Esophagus muscularis mucosa (tissue), 4 donors: ENCODE data around the gene PPP1R3D. TPM values are rescaled to one million over a fixed set of nuclear protein-coding genes. Genes with fewer than 3 reads are reported as not detected.

Experiments
- DNase-seq: peaks from one replicate; pipeline ENCODE4 v3.0.0-alpha.2; 2017; ENCODE audit errors: extremely low spot score
- H3K27ac ChIP-seq, 4 donors: fragments of 200-600 bp; sonication (generic); replicated peaks in 1 of 4; 1 replicate in 3 of 4; 2 replicates in 1 of 4; pipeline ENCODE4 v1.5.1; 2016 to 2019; ENCODE audit warnings: mild to moderate bottlenecking in 1 of 4
- H3K27me3 ChIP-seq, 4 donors: fragments of 200-600 bp; sonication (generic); one replicate each; pipeline versions ENCODE4 v1.5.1 to v1.6.0; 2016 to 2019
- H3K36me3 ChIP-seq, 4 donors: fragments of 200-600 bp; sonication (generic); one replicate each; pipeline ENCODE4 v1.5.1; 2016 to 2019
- H3K4me1 ChIP-seq, 4 donors: fragments of 200-600 bp; sonication (generic); one replicate each; pipeline ENCODE4 v1.5.1; 2016 to 2019
- H3K4me3 ChIP-seq, 4 donors: fragments of 200-600 bp; sonication (generic); 1 replicate in 2 of 4; 2 replicates in 2 of 4; pipeline ENCODE4 v1.5.1; 2016 to 2019; ENCODE audit warnings: mild to moderate bottlenecking in 4 of 4, moderate library complexity in 1 of 4
- H3K9me3 ChIP-seq, 4 donors: fragments of 200-600 bp; sonication (generic); 1 replicate in 3 of 4; 2 replicates in 1 of 4; pipeline ENCODE4 v1.5.1; 2016 to 2019
- EP300 ChIP-seq: sonication (generic); formaldehyde crosslinking; IDR thresholded peaks from one replicate; pipeline ENCODE4 v1.6.1; 2017; ENCODE audit warnings: antibody characterized with exemption
- POLR2A ChIP-seq: fragments of 450-650 bp; IDR thresholded peaks from one replicate; pipeline ENCODE4 v1.6.1; 2017; ENCODE audit warnings: antibody characterized with exemption, moderate library complexity, mild to moderate bottlenecking, low read depth
- POLR2AphosphoS5 ChIP-seq, 2 donors: sonication (generic); formaldehyde crosslinking; IDR thresholded peaks; one replicate each; pipeline ENCODE4 v1.6.1; 2017; ENCODE audit warnings: antibody characterized with exemption in 2 of 2
- WGBS: methylation state at CpG from one replicate; pipeline ENCODE4 v1.1.5; 2018; 5-methylcytosine and 5-hydroxymethylcytosine counted together
- intact Hi-C: fragments of 100-400 bp; cut with DNase I; formaldehyde crosslinking; loops from one replicate; pipeline ENCODE4 v1.15.1; 2023
- total RNA-seq, 4 donors: library from RNA; depleted of rRNA; stranded (reverse); fragments of >200 nt; gene quantifications; one replicate each; pipeline versions ENCODE4 v1.1.0 to v1.2.1, GENCODE V29; 2016
- TF ChIP-seq, protein P1 (sequence below), 3 experiments: fragments of 200-600 bp in 2 of 3; fragments of 450-650 bp in 1 of 3; sonication (generic) in 2 of 3; IDR thresholded peaks; one replicate each; pipeline ENCODE4 v1.5.1; 2017 to 2019; ENCODE audit warnings: antibody characterized with exemption in 3 of 3, mild to moderate bottlenecking in 2 of 3, moderate library complexity in 1 of 3

PPP1R3D gene
- total RNA-seq, 4 donors from 2014 or later = 7.9 to 18.1 (median 11.4) TPM

DNA sequence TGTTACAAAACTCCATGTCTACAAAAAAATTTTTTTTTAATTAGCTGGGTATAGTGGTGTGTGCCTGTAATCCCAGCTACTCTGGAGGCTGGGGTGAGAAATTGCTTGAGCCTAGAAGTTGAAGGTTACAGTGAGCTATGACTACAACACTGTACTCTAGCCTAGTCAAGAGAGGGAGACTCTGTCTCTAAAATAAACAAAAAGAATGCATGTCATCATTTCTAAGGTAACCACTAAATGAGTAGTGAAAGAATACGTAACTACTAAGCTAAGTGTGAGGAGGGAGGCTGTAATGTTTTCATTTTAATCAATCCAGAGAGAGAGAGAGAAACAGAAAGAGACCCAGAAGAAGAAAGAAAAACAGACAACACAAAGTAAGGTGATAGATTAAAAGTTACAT is 16.6 kb downstream of the PPP1R3D start:
- intact Hi-C loops = no loop called here
- TF ChIP-seq POLR2A (no peak), EP300 (no peak), POLR2AphosphoS5 (IDR thresholded peaks at IDR 0.05) (no peak)
- TF ChIP-seq, protein P1, sequence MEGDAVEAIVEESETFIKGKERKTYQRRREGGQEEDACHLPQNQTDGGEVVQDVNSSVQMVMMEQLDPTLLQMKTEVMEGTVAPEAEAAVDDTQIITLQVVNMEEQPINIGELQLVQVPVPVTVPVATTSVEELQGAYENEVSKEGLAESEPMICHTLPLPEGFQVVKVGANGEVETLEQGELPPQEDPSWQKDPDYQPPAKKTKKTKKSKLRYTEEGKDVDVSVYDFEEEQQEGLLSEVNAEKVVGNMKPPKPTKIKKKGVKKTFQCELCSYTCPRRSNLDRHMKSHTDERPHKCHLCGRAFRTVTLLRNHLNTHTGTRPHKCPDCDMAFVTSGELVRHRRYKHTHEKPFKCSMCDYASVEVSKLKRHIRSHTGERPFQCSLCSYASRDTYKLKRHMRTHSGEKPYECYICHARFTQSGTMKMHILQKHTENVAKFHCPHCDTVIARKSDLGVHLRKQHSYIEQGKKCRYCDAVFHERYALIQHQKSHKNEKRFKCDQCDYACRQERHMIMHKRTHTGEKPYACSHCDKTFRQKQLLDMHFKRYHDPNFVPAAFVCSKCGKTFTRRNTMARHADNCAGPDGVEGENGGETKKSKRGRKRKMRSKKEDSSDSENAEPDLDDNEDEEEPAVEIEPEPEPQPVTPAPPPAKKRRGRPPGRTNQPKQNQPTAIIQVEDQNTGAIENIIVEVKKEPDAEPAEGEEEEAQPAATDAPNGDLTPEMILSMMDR (IDR thresholded peaks at IDR 0.05) = no peak
- no peak overlapping the region for H3K4me3 ChIP-seq
- DNase-seq = no peak
- no peaks in the 10 kb centered on the region for H3K36me3 ChIP-seq
- H3K4me1 ChIP-seq = no peaks in the 10 kb centered on the region
- 96% methylated on average over 1 of the region's 1 CpG for WGBS
- H3K9me3 ChIP-seq = no peaks in the 10 kb centered on the region
- no peak overlapping the region for H3K27ac ChIP-seq
- no peaks in the 10 kb centered on the region for H3K27me3 ChIP-seq

DNA sequence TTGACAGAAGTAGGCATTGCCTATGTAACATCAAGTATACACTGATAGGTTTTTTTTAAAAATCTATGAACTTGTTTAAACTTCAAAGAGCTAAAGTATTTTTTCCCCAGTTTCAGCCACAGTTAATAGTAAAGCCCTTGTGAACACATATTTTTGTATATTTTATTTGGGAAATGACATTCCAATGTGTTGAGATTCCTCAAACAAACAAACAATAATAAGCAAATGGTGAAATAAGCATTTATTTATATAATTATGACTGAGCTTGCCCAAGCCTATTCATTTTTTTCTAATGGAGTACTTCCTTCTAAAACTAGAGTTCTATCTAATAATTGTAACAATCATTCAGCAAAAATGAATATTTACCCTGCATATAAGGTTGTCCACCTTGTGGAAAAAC is 19.2 kb downstream of the PPP1R3D start:
- no peak overlapping the region for H3K4me3 ChIP-seq
- DNase-seq = no peak
- no peak overlapping the region for H3K27ac ChIP-seq
- no peaks in the 10 kb centered on the region for H3K9me3 ChIP-seq
- H3K4me1 ChIP-seq = no peaks in the 10 kb centered on the region
- H3K36me3 ChIP-seq = no peaks in the 10 kb centered on the region
- intact Hi-C loops = no loop called here
- TF ChIP-seq POLR2AphosphoS5 (IDR thresholded peaks at IDR 0.05) = no peak
- TF ChIP-seq EP300 = no peak
- TF ChIP-seq POLR2A = no peak
- TF ChIP-seq, protein P1 (IDR thresholded peaks at IDR 0.05) = no peak
- no peaks in the 10 kb centered on the region for H3K27me3 ChIP-seq

DNA sequence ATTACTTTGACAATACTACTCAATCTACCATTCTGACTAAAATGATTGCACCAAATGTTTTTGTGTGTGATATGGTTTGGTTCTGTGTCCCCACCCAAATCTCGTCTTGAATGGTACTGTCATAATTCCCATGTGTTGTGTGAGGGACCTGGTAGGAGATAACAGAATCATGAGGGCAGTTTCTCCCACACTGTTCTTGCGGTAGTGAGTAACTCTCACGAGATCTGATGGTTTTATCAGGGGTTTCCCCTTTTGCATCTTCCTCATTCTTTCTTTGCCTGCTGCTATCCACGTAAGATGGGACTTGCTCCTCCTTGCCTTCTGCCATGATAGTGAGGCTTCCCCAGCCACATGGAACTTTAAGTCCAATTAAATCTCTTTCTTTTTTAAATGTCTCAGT is 27.5 kb downstream of the PPP1R3D start:
- no peak for DNase-seq
- TF ChIP-seq EP300 (no peak), POLR2AphosphoS5 (IDR thresholded peaks at IDR 0.05) (no peak), POLR2A (no peak)
- TF ChIP-seq, protein P1 (IDR thresholded peaks at IDR 0.05) = no peak
- WGBS = 76% methylated on average over 4 of the region's 4 CpGs
- no peaks in the 10 kb centered on the region for H3K4me1 ChIP-seq
- H3K4me3 ChIP-seq = no peak overlapping the region
- H3K36me3 ChIP-seq = no peaks in the 10 kb centered on the region
- H3K27ac ChIP-seq = no peak overlapping the region
- H3K27me3 ChIP-seq = peaks cover 0 to 4% (median 0%) of the 10 kb centered on the region in 4 donors
- intact Hi-C loops = no loop called here
- no peaks in the 10 kb centered on the region for H3K9me3 ChIP-seq

DNA sequence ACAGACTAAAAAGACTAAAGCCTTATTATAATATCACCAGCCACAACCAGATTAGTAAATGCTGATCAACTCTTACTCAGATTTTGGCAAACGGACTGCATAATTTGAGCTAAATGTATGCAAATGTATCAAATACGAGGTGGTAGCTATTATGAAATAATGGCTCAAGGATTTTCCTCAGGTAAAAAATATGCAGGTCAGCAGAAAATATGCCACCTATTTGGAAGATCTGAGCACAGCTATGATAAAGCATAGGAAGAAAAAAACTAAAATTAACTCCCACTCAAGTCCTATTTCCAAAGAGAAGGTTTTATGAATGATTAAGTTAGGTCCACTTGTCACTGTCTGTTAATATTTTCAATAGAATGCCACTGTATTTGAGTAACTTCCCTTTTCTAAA is 29.1 kb downstream of the PPP1R3D start:
- intact Hi-C loops = no loop called here
- no peaks in the 10 kb centered on the region for H3K4me1 ChIP-seq
- WGBS = 91% methylated on average over 2 of the region's 2 CpGs
- no peak overlapping the region for H3K4me3 ChIP-seq
- no peak for DNase-seq
- H3K9me3 ChIP-seq = no peaks in the 10 kb centered on the region
- no peaks in the 10 kb centered on the region for H3K36me3 ChIP-seq
- peaks cover 0 to 4% (median 0%) of the 10 kb centered on the region in 4 donors for H3K27me3 ChIP-seq
- TF ChIP-seq POLR2AphosphoS5 (IDR thresholded peaks at IDR 0.05) = no peak
- TF ChIP-seq, protein P1 (IDR thresholded peaks at IDR 0.05) = no peak
- TF ChIP-seq POLR2A = no peak
- TF ChIP-seq EP300 = no peak
- H3K27ac ChIP-seq = no peak overlapping the region

DNA sequence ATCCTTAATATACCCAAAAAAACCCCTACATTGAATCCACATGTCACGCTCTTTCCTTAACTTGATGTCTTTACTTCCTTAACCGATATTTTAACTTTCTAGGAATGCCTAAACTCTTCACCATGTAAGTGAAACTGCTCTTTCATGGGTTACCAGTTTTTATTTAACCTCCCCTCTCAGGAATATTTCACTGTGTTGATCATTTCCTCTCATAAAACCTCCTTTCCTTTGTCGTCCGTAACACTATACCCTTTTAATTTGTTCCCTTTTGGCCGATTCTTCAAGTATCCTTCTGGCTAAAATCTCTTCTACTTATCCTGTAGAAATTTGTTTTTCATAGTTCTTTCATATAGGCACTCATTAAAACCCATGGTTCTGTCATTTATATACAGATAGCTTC is 31.2 kb downstream of the PPP1R3D start:
- Histone ChIP-seq H3K9me3 (no peaks in the 10 kb centered on the region), H3K4me1 (no peaks in the 10 kb centered on the region), H3K36me3 (no peaks in the 10 kb centered on the region), H3K4me3 (no peak overlapping the region), H3K27ac (no peak overlapping the region), H3K27me3 (peaks cover 0 to 4% (median 0%) of the 10 kb centered on the region in 4 donors)
- TF ChIP-seq, protein P1 (IDR thresholded peaks at IDR 0.05) = no peak
- TF ChIP-seq EP300 (no peak), POLR2A (no peak), POLR2AphosphoS5 (IDR thresholded peaks at IDR 0.05) (no peak)
- intact Hi-C loops = no loop called here
- DNase-seq = no peak
- 95% methylated on average over 5 of the region's 5 CpGs for WGBS
